ENCODE data around the gene ACAA2.

The ACAA2 gene

DNA sequence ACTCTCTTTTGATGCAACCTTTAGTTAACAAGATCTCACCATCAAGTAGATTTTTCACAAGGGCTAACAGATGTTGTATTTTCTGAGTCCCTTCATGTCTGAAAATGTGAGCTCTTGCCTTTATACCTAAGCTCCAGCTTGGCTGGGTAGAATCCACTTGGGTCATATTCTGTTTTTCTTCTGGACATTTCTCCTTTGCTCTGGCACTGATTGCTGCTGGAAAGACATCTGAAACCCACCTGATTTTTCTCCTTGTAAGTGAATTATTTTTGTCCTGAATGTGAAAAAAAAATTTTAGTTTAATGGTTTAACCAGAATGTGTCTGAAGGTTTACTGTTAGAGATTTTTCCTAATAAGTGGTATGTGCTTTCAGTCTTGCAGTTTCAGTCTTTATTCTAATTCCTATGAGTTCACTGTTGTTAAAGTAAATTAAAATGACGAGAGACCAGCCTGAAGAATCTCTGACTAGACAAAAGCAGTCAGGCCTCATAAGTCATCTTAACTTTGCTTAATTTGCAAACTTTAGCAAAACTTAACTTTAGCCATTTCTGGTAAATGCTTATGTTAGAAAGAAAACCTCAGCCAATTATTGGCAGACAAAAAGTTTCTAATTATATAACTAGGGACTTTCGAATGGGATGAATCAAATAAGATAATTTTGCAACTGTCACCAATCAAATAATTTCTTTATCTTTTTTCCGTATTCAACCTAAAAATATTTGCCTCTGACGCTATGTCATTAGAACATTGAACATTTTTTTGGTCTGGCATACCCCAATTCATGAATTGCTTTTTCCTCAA, 70.8 kb downstream of the ACAA2 start:
- no peak overlapping the region for H3K9ac ChIP-seq (ENCODE audit: low read depth, low read length)
- no peaks in the 10 kb centered on the region for H3K9me3 ChIP-seq (ENCODE audit: control insufficient read depth, insufficient read depth, low read length)
- no peaks in the 10 kb centered on the region for H3K36me3 ChIP-seq (ENCODE audit: insufficient read depth, low read length)
- H3K4me1 ChIP-seq (ENCODE audit: insufficient read depth, low read length), result no peaks in the 10 kb centered on the region

DNA sequence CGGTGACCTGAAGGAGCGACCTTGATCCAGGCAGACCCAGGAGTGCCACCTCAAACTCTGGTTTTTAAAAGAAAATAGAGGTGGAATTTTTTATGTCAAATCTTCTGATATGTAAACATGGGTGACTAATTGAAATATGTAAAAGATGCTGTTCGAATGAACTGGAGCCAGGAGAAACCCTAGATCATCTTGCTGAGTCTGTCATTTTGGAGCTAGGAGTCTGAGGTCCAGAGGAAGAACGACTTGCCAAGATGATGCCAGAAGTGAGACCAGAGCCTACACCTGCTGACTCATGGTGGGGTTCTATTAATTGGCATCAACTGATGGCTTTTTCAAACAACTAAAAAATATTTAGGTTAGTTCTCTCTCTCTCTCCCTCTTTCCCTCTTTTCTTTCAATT, 74.1 kb downstream of the ACAA2 start:
- no peak overlapping the region for H3K9ac ChIP-seq (ENCODE audit: low read depth, low read length)
- no peaks in the 10 kb centered on the region for H3K36me3 ChIP-seq (ENCODE audit: insufficient read depth, low read length)

DNA sequence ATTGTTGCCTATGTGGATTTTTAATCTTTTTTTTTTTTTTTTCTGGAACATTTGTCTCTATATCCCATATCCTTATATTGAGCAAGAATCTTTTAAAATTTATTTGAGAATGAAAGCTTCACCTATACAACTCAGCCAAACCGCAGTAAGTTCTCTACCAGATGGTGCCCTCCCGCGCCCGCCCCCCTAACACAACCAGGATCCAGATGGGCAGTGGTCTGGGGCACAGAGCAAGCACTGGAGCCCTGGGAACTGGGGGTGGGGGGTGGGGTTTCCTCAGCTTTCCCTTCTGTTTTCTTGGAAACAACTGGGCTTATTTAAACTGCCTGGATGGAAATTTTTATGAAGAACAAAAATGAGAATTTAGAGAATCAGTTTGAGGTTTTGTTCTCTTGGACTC, 74.6 kb downstream of the ACAA2 start:
- no peak overlapping the region for H3K9ac ChIP-seq (ENCODE audit: low read depth, low read length)
- no peaks in the 10 kb centered on the region for H3K36me3 ChIP-seq (ENCODE audit: insufficient read depth, low read length)

More for the DNA sequence above, 74.1 kb downstream of the ACAA2 start:
- Histone ChIP-seq H3K4me1 (ENCODE audit: insufficient read depth, low read length) (no peaks in the 10 kb centered on the region), H3K9me3 (ENCODE audit: control insufficient read depth, insufficient read depth, low read length) (no peaks in the 10 kb centered on the region)

DNA sequence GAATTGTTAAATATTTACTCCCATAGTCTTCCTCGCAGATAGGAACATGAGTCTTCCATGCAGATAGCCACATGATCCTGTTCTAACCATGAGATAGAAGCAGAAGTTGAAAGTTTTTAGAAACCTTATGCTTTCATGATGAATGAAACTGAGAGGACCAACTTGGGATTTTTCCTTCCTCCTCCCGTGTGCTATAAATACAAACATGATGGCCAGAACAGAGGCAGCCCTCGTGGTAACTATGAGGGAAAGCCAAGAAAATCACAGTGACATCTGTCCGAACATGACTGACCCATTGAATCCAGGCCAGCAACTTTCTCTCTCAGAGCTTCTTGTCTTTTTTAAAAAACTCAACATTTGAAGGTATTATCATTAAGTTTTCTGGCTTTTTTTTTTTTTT, 78.5 kb downstream of the ACAA2 start:
- Histone ChIP-seq H3K36me3 (ENCODE audit: insufficient read depth, low read length) (no peaks in the 10 kb centered on the region), H3K4me1 (ENCODE audit: insufficient read depth, low read length) (peaks cover 10% of the 10 kb centered on the region; the same call in 1 of the 2 replicates), H3K9ac (ENCODE audit: low read depth, low read length) (no peak overlapping the region), H3K9me3 (ENCODE audit: control insufficient read depth, insufficient read depth, low read length) (no peaks in the 10 kb centered on the region)

More for the DNA sequence above, 74.6 kb downstream of the ACAA2 start:
- H3K9me3 ChIP-seq (ENCODE audit: control insufficient read depth, insufficient read depth, low read length), result no peaks in the 10 kb centered on the region
- H3K4me1 ChIP-seq (ENCODE audit: insufficient read depth, low read length), result no peaks in the 10 kb centered on the region

DNA sequence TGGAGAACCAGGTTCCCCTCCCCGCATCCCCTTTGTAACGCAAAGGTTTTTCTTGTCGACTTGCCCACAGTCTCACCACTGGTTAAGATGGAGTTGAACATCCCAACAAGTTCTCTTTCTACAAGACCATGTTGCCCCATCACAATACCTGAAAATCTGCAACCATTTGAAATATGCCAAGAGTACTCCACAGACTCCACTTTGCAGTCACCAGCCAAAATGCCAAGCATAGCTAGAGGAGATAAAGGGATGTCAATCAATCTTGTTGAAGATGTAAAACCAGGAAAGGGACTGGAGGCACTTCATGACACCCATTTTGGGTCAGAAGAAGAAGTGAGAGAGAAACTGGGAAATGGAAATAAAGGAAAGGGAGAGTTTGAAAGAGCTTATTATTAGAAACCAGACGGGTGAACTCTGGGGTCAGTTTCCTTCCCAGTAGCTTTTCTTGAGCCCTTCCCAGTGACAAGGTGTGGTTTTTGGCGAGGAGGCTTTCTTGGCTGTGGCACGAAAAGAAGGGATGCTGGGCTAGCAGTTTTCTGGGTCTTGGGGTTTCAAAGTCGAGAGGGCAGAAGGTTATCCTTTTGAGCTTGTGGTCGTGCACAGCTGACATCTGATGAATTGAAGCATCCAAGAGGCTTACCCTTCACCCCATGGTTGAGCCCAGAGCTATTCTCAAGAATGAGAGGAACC, 79.3 kb downstream of the ACAA2 start:
- no peaks in the 10 kb centered on the region for H3K9me3 ChIP-seq (ENCODE audit: control insufficient read depth, insufficient read depth, low read length)
- H3K9ac ChIP-seq (ENCODE audit: low read depth, low read length), result no peak overlapping the region
- H3K4me1 ChIP-seq (ENCODE audit: insufficient read depth, low read length), result peaks cover 10% of the 10 kb centered on the region; the same call in 1 of the 2 replicates
- no peaks in the 10 kb centered on the region for H3K36me3 ChIP-seq (ENCODE audit: insufficient read depth, low read length)

DNA sequence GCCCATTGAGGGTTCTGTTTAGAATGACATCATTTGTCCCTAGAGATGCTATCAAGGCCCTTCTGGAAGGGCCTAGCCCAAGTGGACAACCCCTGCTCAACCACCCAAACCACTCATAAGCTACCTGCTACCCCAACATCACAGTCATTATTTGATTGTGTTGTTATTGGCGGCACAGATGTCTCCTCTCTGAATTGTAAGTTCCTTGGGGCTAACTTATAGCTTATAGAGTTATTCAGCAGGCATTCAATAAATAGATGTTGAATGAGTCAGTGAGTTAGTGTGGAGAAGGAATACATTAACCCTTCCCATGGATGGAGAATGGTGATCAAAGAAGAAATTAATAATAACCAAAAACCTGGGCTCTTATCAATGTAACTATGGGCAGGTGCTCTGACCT, 80.0 kb downstream of the ACAA2 start:
- H3K9ac ChIP-seq (ENCODE audit: low read depth, low read length), result no peak overlapping the region
- no peaks in the 10 kb centered on the region for H3K36me3 ChIP-seq (ENCODE audit: insufficient read depth, low read length)
- H3K9me3 ChIP-seq (ENCODE audit: control insufficient read depth, insufficient read depth, low read length), result no peaks in the 10 kb centered on the region
- peaks cover 10% of the 10 kb centered on the region; the same call in 1 of the 2 replicates for H3K4me1 ChIP-seq (ENCODE audit: insufficient read depth, low read length)
